ENCODE results near the gene SPINK5. TPM values are rescaled to one million over a fixed set of nuclear protein-coding genes. Genes with fewer than 3 reads are reported as not detected.

Gene SPINK5
- total RNA-seq, 1 donor from 2014 or later = 3.4 TPM

DNA sequence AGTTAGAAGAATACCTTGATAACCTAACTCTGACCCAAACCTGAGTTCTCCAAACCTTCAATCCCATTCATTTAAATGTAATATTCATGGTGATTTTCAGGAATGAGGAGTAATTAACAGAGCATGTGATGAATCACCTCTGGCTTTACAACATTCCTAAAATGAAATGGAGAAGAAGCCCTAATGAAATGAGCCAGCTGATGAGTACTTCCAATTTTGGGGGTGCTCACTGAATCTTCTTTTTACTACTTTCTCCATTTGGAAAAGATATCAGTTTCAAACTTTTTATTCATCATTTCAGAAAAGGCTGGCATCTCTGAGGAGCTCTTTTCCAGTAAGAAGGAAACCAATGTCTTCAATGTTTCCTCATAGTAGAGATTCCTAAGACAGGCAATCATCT is 2.9 kb upstream of the SPINK5 start:
- Mint-ChIP-seq H3K4me1 (ENCODE audit: unreplicated experiment) (no peaks in the 10 kb centered on the region), H3K27ac (ENCODE audit: unreplicated experiment) (no peak overlapping the region), H3K4me3 (ENCODE audit: unreplicated experiment) (no peak overlapping the region), H3K9me3 (ENCODE audit: unreplicated experiment) (peaks cover 8% of the 10 kb centered on the region), H3K36me3 (ENCODE audit: unreplicated experiment) (no peaks in the 10 kb centered on the region), H3K27me3 (ENCODE audit: unreplicated experiment) (no peaks in the 10 kb centered on the region)
- TF ChIP-seq, protein P1, sequence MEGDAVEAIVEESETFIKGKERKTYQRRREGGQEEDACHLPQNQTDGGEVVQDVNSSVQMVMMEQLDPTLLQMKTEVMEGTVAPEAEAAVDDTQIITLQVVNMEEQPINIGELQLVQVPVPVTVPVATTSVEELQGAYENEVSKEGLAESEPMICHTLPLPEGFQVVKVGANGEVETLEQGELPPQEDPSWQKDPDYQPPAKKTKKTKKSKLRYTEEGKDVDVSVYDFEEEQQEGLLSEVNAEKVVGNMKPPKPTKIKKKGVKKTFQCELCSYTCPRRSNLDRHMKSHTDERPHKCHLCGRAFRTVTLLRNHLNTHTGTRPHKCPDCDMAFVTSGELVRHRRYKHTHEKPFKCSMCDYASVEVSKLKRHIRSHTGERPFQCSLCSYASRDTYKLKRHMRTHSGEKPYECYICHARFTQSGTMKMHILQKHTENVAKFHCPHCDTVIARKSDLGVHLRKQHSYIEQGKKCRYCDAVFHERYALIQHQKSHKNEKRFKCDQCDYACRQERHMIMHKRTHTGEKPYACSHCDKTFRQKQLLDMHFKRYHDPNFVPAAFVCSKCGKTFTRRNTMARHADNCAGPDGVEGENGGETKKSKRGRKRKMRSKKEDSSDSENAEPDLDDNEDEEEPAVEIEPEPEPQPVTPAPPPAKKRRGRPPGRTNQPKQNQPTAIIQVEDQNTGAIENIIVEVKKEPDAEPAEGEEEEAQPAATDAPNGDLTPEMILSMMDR (IDR thresholded peaks at IDR 0.05) = no peak
- no peak for DNase-seq (ENCODE audit: extremely low spot score, unreplicated experiment)

DNA sequence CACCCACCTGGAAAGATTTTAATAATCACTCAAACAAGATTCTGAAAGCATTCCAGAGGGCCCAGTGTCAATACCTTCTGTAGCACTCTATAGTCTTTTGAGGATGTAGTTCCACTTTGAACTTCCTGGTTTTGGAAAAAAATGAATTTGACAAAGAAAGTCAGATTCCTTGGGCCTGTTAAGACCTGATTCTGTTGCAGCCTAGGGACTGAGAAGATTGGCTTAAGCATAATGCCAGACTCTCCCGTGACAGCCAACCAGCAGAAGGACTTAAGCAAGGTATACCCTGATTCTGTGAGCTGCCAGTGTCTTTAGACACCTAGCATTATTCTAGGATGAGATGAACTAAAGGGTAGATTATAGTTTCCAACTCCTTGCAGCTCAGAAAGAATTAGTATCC is 6.8 kb downstream of the SPINK5 start:
- DNase-seq (ENCODE audit: extremely low spot score, unreplicated experiment) = no peak
- Mint-ChIP-seq H3K9me3 (ENCODE audit: unreplicated experiment) (no peaks in the 10 kb centered on the region), H3K27me3 (ENCODE audit: unreplicated experiment) (no peaks in the 10 kb centered on the region), H3K4me1 (ENCODE audit: unreplicated experiment) (no peaks in the 10 kb centered on the region), H3K27ac (ENCODE audit: unreplicated experiment) (no peak overlapping the region), H3K4me3 (ENCODE audit: unreplicated experiment) (no peak overlapping the region), H3K36me3 (ENCODE audit: unreplicated experiment) (peaks cover 5% of the 10 kb centered on the region)
- TF ChIP-seq, protein P1 (IDR thresholded peaks at IDR 0.05) = no peak

DNA sequence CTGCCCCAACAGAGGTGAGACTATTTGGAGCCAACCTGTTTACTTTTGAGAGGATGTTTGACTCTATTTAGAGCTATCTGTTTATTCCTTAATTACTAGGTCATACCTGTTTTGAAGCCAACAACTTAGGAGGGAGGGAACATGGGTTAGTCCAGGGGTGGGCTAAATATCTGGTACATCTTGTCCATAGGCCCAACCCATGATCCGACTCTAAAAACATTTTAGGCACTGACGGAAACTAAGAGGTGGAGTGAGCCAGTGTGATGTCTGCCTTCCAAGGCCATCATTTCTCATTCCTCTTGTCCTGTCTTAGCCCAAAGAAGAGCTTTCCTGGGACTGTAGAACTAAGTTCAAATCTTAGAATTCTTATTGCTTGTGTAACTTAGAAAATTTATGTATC is 8.4 kb downstream of the SPINK5 start:
- Mint-ChIP-seq H3K4me3 (ENCODE audit: unreplicated experiment) (no peak overlapping the region), H3K27me3 (ENCODE audit: unreplicated experiment) (no peaks in the 10 kb centered on the region), H3K36me3 (ENCODE audit: unreplicated experiment) (peaks cover 8% of the 10 kb centered on the region), H3K9me3 (ENCODE audit: unreplicated experiment) (peaks cover 5% of the 10 kb centered on the region), H3K4me1 (ENCODE audit: unreplicated experiment) (no peaks in the 10 kb centered on the region), H3K27ac (ENCODE audit: unreplicated experiment) (no peak overlapping the region)
- TF ChIP-seq, protein P1 (IDR thresholded peaks at IDR 0.05) = no peak
- DNase-seq (ENCODE audit: extremely low spot score, unreplicated experiment) = no peak

DNA sequence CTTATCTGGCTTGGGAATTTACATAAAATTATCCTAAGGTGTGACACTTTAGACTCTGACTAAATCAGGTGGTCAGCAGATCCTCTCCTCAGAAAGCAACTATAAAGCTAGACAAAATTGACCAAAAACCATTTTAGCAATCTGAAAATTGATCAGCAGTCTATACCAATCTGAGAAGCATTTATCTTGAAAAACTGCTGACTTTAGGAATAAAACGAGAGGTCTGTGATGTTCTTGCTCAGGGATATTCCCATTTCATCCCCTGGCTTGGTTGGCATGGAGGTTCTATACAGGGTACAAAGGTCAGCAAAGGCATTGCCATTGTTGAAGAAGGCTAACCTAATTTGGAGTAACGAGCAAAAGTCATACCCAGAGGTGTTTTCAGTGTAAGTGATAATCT is 11.7 kb downstream of the SPINK5 start:
- H3K36me3 Mint-ChIP-seq (ENCODE audit: unreplicated experiment) = peaks cover 8% of the 10 kb centered on the region
- no peak for DNase-seq (ENCODE audit: extremely low spot score, unreplicated experiment)

DNA sequence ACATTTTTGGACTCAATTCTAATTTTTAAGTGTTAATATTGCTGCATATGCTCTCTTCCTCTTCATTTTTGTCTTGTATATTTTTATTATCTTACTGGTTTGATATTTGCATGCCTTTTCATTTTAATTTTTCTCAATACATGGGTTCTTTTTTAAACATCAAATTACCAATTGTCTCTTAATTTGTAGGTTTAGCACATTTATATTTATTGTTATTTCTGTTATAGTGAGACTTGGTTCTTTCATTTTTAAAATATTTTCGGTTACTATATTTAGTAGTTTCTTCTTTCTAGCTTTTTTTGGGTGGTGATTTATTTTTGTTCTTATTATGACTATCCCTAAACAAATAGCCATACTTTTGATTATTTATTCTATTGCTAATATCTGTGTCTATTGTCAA is 19.4 kb downstream of the SPINK5 start:
- H3K36me3 Mint-ChIP-seq (ENCODE audit: unreplicated experiment) = peaks cover 4% of the 10 kb centered on the region
- H3K27me3 Mint-ChIP-seq (ENCODE audit: unreplicated experiment) = no peaks in the 10 kb centered on the region
- no peak overlapping the region for H3K27ac Mint-ChIP-seq (ENCODE audit: unreplicated experiment)
- H3K4me3 Mint-ChIP-seq (ENCODE audit: unreplicated experiment) = no peak overlapping the region
- H3K9me3 Mint-ChIP-seq (ENCODE audit: unreplicated experiment) = peaks cover 5% of the 10 kb centered on the region
- no peak for DNase-seq (ENCODE audit: extremely low spot score, unreplicated experiment)
- H3K4me1 Mint-ChIP-seq (ENCODE audit: unreplicated experiment) = no peaks in the 10 kb centered on the region
- TF ChIP-seq, protein P1 (IDR thresholded peaks at IDR 0.05) = no peak

More for the DNA sequence above, 11.7 kb downstream of the SPINK5 start:
- Mint-ChIP-seq H3K9me3 (ENCODE audit: unreplicated experiment) (peaks cover 5% of the 10 kb centered on the region), H3K27me3 (ENCODE audit: unreplicated experiment) (no peaks in the 10 kb centered on the region), H3K27ac (ENCODE audit: unreplicated experiment) (no peak overlapping the region), H3K4me3 (ENCODE audit: unreplicated experiment) (no peak overlapping the region), H3K4me1 (ENCODE audit: unreplicated experiment) (no peaks in the 10 kb centered on the region)
- TF ChIP-seq, protein P1 (IDR thresholded peaks at IDR 0.05) = no peak

All from osteocyte (in vitro differentiated cells).